Myocyte (in vitro differentiated cells): ENCODE measurements around the gene BANK1. TPM values are rescaled to one million over a fixed set of nuclear protein-coding genes. Genes with fewer than 3 reads are reported as not detected.

Experiments used
- DNase-seq: peaks from one replicate; pipeline ENCODE4 v3.0.0-alpha.2; 2012; ENCODE audit warnings: low read depth
- polyA plus RNA-seq: library from polyadenylated mRNA; unstranded; fragments of >200 nt; gene quantifications from one replicate; pipeline ENCODE4 v1.2.1, GENCODE V29; 2012; ENCODE audit warnings: missing spikeins
- total RNA-seq: library from RNA; depleted of rRNA; stranded (reverse); fragments of >200 nt; gene quantifications from 2 replicates; pipeline ENCODE4 v1.2.3, GENCODE V29; 2014

The BANK1 gene, protein sequence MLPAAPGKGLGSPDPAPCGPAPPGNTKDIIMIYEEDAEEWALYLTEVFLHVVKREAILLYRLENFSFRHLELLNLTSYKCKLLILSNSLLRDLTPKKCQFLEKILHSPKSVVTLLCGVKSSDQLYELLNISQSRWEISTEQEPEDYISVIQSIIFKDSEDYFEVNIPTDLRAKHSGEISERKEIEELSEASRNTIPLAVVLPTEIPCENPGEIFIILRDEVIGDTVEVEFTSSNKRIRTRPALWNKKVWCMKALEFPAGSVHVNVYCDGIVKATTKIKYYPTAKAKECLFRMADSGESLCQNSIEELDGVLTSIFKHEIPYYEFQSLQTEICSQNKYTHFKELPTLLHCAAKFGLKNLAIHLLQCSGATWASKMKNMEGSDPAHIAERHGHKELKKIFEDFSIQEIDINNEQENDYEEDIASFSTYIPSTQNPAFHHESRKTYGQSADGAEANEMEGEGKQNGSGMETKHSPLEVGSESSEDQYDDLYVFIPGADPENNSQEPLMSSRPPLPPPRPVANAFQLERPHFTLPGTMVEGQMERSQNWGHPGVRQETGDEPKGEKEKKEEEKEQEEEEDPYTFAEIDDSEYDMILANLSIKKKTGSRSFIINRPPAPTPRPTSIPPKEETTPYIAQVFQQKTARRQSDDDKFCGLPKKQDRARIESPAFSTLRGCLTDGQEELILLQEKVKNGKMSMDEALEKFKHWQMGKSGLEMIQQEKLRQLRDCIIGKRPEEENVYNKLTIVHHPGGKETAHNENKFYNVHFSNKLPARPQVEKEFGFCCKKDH
- 0.21 and 0.47 TPM in 2 replicates for total RNA-seq
- polyA plus RNA-seq: 0.98 TPM

DNA sequence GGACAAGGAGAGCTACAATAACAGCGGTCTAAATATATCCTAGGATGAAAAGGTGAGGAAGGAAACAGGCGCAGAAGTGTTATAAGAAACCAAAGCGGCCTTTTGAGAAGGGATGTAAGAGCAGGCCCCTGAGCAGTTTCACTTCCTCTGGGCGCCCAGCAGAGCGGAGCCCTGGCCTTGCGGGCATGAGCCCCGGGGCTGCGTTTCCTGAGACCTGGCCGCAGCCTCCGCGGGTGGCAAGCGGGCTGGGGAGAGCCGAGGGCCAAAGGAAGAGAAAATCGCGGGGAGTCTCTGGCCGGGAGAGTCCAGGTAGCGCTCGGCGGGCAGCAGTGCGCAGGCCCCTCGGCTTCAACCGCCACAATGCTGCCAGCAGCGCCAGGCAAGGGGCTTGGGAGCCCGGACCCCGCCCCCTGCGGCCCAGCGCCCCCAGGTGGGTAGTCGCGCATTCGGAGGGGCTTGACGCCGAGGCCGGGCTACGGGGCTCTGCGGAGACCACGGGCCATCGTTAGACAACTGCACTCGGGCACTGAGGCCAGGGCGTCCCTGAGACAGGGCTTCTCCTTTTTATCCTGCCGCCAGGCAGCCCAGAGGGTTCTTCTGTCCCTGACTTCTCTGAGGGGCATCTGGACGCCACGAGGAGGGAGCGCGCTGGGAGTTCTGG lies at the start of gene BANK1:
Gene BANK1, plus strand, starts transcription at position 210 of the 661 bp plus-strand sequence. Its CDS starts 151 bp downstream, at position 361.
- peak; percentile 5 for DNase-seq

DNA sequence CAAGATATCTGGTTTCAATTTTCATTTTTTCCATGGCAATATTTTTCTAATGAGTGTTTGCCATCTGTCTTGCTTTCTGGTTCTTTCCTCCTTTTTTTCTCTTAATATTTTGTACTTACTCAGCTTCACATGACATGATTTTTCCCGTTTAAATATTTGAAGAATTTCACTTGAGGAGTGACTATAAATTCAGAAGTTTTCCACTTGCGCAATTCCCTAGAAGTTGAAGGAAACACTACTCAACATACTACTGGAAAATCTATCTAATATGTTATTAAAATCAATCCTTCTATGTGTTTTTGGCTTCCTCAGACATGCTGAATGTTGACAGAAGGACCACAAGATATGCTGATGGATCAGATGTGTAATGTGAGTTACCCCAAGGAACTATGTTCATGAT lies 36.8 kb upstream of the BANK1 start:
- peak; percentile 39 for DNase-seq

DNA sequence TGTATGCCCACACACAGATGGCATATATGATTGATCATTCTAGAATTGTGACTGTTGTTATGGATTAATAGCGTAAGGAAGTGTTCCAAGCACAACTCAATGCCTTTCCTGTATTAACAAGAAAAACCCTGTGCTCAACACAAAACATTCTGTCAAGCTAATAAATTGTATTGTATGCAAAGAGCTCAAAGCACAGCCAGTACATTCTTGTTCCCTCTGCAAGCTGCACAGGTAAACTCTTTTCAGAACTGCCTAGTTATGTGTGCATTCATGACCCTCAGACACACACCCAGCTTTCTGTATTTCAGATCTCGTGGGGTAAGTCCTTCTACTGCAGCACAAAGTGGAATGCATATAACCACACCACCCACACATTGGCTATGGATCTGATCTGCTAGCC lies 34.3 kb upstream of the BANK1 start:
- no peak for DNase-seq

DNA sequence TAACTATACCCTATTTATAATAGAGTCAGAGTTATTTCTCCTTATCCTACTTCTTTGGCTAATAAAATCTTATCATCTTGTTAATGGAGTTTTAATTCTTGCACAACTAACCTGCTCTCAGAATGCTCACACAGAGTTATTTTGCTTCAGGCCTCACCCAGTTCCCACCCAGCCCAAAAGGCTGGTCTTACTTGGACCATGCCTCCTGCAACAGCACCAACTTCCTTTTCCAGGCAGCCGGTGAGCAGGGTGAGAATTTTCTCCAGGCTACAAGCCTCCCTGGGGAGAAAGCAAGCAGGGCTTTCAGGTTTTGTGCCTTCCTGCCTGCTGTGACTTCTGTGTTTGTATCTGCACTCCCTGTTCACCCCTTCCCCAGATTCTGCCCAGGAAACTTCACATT lies 29.1 kb upstream of the BANK1 start:
- DNase-seq: no peak

DNA sequence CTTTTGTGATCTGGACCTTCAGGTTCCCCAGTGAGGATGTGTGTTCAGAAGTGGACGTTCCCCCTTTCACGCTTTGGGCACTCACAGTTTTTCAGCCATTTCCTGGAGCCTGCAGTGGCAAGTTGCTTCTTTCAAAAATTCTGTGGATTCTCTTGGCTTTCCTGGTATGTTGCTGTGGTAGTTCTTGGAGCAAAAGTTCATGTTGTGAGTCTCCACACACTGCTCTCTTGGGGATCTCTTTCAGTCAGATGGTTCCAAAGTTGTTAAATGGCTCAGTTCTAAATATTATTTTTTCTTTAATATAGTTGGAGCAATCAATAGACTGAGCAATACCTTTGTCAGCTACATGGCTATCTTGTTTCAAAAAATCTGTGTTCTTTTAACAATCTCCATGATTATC lies 28.5 kb upstream of the BANK1 start:
- DNase-seq: no peak

DNA sequence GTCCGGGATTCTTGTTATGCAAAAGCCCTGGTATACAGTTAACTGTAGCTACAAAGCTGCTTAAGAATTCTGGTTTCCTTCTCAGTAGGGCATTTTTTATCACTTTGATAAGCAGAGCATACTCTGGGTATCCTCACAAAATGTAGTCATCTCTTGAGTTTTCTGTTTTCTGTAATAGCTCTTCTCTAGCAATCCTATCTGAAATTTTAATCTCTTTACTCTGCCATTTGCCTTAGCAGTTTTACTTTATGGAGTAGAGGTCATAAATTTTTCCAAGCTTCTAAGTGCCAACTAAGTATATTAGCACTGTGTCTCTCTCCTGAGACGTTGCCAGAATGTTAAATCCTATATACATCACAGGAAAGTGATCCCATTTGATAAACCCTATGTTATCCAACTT lies 28.0 kb upstream of the BANK1 start:
- DNase-seq: no peak

DNA sequence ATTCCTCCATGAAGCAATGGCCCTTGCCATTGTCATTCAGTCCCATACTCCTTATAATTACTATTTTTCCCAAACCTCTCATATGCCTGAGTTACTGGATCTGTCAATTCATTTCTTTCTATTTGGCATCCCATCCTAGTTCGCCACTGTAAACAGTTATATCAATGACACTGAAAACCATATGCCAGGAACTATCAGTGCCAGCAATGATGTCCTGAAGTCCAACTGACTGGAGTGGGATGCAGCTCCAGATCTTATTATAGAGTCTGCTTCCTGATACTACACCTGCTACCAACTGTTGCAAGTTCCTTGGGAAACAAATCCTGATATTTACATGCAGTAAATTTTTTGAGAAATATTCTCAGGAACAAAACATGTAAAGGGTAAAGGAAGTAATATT lies 27.0 kb upstream of the BANK1 start:
- DNase-seq: no peak

DNA sequence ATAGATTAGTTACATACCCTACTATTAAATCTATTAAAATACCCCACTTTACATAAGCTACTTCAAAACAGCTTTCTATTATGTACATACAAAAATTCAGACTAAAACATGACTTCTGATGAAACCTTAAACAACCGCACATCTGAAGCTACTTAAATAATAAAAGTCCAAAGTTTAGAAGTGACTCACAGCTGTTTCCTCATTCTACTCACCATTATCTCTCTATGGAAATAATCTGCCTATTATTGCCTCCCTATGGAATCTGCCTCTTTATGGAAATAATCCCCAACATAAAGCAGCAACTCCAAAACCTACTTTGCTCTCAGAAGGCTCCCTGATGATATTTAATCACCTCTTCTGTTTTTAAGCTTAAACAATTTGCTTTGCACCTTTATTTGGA lies 15.7 kb upstream of the BANK1 start:
- no peak for DNase-seq

DNA sequence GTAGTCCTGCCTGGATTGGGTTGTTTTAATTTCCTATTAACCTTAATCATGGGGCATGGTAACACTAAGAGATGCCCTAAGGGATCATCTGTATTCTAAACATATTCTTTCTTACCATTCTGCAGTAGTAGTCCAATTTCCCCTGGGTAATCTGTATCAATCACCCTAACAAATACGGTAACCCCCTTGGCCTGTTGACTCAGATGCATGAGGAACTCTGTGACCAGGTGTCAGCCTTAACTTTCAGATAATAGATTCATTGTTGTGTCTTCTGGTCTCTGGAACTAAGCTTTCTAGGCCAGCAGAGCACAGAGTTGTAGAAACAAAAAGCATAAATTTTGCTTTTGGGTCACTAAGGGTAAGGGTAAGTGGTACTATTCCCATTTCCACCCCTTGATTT lies 13.1 kb upstream of the BANK1 start:
- no peak for DNase-seq

DNA sequence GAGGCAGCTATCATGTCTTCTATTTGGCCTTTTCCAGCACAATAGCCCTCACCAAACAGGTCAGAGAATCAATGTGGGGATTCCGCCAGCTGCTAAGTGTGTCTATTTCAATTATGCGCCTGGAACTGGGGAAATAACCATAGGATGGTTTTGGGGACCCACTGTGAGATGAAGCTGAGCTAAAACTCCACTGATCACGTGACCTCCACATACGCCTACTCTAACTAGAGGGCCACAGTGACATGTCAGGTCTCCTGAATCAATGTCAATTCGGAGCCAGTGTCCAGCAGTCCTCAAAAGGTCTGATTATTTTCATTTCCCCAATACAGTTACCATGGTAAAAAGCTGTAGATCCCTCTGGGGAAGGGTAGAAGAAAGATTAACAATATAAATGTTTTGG lies 10.2 kb upstream of the BANK1 start:
- DNase-seq: no peak

DNA sequence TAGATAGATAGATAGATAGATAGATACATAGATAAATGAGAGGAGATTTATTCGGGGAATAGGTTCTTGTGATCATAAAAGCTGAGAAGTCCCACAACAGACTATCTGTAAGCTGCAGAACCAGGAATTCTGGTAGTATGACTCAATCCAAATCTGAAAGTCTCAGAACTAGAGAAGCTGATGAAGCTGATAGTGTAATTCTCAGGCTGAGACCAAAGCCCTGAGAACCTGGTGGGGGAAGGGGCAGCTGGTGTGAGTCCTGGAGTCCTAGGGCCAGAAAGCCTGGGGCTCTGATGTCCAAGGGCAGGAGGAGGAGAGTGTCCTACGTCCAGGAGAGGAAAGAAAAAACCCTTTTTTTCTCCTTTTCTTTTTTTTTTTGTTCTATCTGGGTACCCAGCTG lies 8.0 kb upstream of the BANK1 start:
- DNase-seq: no peak

DNA sequence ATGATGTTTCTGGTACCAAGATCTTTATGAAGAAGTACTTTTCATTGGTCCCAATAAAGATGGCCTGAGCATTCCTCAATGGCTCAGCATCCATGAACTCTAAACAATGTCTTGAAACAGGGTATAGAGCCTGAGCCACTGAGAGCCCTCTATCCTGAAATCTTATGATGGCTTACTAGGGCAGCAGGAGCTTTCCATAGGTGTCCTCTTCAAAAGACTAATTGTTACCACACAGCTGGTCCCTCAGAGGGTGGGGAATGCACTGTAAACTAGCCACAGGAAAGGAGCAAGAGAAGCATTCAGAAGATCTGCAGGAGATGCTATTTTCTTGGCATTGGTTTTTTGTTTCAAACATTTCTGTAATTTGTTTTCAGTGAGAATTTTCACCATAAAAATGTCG lies 5.6 kb upstream of the BANK1 start:
- DNase-seq: no peak

DNA sequence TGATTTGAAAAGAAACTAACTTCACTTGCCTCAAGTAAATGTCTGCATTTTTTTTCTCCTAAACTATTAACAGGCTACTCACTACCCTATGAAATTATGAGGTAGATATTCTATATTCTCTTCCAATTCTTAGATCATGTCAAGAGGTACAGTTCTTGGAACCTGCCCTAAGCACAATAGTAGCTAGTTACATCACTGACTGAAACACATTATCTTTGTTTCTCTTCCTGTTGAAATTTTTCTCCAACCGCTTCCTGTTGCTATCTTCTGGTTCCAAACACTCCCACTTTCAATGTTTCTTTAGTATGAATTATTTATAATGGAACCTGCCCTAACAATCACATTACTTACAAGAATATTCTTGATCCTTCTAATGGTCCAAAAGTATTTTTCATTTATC lies 5.0 kb upstream of the BANK1 start:
- DNase-seq: no peak

DNA sequence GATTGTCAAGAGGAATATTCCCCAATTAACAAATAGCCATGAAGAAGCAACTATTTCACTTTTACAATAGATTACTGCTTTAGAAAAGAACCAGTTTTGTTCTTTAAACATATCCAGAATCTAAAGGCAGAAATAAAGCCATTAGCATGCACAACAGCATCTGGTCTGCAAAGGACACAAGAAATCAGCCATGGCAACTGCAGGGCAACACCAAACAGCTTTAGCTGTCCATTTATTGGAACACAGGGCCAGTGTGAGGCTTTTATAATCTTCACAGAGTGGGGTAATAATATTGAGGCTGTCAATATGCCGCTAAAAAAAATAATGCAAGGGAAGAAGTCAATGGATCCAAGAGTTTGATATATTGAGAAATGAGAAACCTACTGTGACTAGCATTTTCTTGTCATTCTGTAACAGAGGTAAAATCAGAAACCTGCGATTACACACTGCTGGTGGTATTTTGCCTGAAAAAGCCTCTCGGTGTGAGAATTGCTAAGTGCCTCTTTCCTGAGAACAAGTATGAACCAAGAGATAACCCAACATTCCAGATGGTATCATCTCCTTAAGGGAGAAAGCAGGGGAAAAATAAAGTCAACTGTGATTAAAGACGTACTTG lies 2.7 kb upstream of the BANK1 start:
- DNase-seq: no peak

DNA sequence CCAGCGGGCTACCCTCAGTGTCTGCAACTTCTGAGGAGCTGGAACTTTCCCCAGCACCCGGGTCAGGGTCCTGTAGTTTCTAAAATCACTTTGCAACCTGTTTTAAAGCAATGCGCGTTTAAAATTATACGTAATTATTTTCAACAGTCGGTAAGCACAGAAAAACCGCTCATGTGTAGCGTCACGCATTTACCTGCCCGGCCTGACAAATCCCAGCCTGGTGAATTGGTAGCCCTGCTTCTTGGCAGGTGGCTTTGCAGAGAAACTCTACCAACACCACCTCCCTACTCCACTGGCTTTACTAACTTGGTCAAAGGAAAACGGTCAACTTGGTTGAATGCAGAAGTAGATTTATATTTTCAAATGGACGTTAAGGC lies 640 bp downstream of the BANK1 start:
- no peak for DNase-seq

DNA sequence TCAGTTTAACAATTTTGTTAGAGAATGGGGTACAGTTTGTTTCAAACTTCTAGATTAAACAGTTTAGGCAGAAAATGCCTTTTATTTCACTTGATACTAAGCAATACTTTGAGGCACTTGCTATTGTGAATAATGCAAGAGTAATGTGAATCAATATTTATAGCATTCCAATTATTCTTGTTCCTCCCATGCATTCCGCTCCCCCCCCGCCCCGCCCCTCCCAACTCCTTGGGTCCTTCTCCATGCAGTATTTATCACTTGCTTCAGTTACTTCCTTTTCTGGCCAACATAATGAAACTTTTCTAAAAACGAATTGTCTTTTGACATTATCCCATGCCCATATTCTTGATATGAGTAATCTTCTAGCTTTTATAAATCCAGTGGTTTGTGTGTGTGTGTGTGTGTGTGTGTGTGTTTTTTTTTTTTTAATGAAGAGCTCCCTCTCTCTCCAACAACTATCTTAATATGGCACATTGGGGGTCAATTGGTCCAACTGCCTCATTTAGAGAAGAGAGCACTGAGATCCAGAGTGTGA lies 1.6 kb downstream of the BANK1 start:
- peak; percentile 3 for DNase-seq

DNA sequence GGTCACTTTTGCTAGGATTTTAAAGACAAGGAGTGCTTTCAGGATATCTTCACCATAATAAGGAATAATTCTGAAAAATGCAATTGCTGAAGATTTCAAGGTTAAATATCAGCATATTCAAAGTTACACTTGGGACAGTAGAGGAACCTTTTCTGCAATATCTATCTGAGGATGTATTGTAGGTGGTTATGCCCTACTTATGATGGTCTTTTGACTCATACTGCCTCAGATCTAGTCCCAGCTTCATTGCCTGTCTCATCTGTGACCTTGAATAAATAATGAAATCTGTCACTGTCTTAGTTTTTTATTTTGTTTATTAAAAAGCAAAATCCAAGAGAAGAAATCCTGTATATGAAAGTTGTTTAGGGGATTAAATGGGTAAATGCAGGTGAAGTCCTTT lies 2.9 kb downstream of the BANK1 start:
- DNase-seq: no peak

DNA sequence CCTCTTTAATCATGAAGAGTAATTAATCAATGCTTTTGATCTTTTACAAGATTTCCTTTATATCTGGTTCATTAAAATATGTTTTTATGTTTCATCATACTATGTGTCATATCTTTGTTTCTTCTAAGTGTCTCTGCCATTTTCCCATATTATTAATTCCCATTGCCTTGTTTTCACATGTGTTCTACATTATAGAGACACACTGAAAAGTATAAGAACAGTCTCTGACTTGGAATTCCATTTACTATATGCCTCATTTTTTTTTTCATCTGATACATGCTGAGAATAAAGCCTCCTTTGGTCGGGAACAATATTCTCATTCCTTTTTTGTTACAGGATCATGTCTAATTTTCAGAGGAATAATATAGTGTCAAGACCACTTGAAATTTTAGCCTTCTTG lies 4.3 kb downstream of the BANK1 start:
- DNase-seq: no peak

DNA sequence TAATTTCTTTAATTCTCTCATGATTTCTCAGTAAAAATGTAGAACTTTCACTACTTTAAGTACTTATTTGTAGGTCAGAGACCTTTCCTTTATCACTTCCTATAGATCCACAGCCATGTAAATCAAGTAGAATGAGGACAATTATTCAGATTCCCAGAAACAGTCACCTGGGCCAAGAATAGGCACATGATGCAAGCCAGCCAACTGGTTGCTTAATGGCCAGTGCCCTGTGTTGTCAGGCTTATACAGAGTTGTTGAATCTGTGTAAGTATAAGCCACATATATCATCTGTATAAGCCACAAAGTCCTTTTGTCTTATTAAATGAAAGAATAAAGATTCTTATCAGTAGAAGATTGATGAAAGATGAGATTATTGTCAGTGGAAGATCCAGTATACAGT lies 5.2 kb downstream of the BANK1 start:
- no peak for DNase-seq

DNA sequence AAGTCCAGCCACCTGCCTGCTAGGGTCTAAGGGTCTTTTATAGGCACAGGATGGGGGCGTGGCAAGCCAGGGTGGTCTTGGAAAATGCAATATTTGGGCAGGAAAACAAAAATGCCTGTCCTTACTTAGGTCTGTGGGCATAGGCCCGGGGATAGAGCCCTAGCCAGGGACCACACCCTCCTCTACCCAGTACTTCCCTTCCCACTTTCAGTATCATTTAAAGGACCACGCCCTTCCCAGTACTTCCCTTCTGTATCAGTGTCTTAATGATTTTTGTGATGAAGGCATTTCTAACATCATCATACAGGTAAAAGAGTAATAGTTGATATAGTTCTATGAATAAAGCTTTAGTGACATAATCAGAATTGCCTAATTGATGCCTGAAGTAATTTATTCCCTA lies 11.4 kb downstream of the BANK1 start:
- DNase-seq: no peak

DNA sequence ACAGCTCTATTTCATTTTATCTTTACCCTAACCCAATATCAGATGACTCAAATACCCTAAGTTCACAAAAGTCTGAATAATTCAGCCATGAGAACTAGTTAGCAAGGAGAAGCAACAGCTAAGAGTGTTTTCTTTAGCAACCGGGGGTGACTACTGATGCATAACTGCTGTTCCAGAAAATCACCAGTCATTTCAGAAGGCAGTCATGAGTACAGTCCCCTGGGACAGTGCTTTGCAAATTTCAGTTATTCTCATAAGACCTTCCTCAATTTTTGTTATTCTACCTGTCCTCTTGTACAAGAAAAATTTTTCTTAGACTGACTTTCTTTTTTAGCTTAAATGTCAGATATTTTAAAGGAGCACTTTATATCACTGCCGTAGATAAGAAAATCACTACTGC lies 16.4 kb downstream of the BANK1 start:
- peak; percentile 62 for DNase-seq

DNA sequence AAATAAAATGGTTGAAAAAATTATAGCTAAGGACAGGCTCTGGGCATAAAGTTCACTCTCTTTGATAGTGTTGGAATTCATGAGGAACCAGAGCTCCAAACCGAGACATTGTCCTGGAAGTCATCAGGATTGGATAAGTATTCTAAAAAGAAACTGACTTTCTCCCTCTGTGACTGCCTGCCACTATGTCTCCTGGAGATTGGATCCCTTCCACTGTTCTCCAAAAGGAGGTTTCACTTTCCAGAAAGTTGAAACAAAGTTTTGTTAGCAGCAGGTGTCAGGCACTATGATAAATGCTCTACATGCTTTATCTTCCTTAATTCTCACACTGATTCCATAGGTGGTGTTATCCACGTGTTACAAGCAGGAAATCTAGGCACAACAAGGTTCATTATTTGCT lies 16.8 kb downstream of the BANK1 start:
- DNase-seq: peak; percentile 28
